Loucy (cell line): ENCODE measurements around the gene FAR1.

Experiments used
- H2AFZ ChIP-seq: fragments of 200-600 bp; sonication (generic); 2 replicates; pipeline ENCODE4 v1.6.0; 2016; ENCODE audit warnings: antibody characterized with exemption, mild to moderate bottlenecking, low read length, moderate library complexity
- H3F3A ChIP-seq: fragments of 200-600 bp; 2 replicates; pipeline ENCODE4 v1.6.0; 2016; ENCODE audit warnings: antibody characterized with exemption, low read depth, mild to moderate bottlenecking
- H3K27me3 ChIP-seq: fragments of 200-600 bp; sonication (generic); 2 replicates; pipeline ENCODE4 v1.6.1; 2014; ENCODE audit warnings: low read length, mild to moderate bottlenecking; ENCODE audit not compliant: insufficient read depth, poor library complexity, severe bottlenecking
- H3K36me3 ChIP-seq: fragments of 200-600 bp; sonication (generic); 2 replicates; pipeline ENCODE4 v1.6.1; 2016; ENCODE audit warnings: low read length; ENCODE audit not compliant: insufficient read depth
- H3K4me1 ChIP-seq: fragments of 200-600 bp; sonication (generic); 2 replicates; pipeline ENCODE4 v1.5.1; 2014; ENCODE audit warnings: low read length, mild to moderate bottlenecking; ENCODE audit not compliant: insufficient read depth, poor library complexity, severe bottlenecking
- H3K4me2 ChIP-seq: fragments of 200-600 bp; sonication (generic); 2 replicates; pipeline ENCODE4 v1.6.0; 2014; ENCODE audit warnings: antibody characterized with exemption, low read length, low read depth, mild to moderate bottlenecking; ENCODE audit not compliant: poor library complexity, severe bottlenecking
- H3K4me3 ChIP-seq: fragments of 200-600 bp; sonication (generic); 2 replicates; pipeline ENCODE4 v1.5.1; 2014; ENCODE audit warnings: low read length, mild to moderate bottlenecking, mixed read lengths; ENCODE audit not compliant: poor library complexity, severe bottlenecking
- H3K79me2 ChIP-seq: fragments of 200-600 bp; sonication (generic); 2 replicates; pipeline ENCODE4 v1.6.1; 2014; ENCODE audit warnings: low read length; ENCODE audit not compliant: insufficient read depth
- H3K9ac ChIP-seq: fragments of 200-600 bp; sonication (generic); 2 replicates; pipeline ENCODE4 v1.6.0; 2014; ENCODE audit warnings: mild to moderate bottlenecking, low read depth, low read length, moderate library complexity; ENCODE audit not compliant: poor library complexity, severe bottlenecking
- H3K9me2 ChIP-seq: fragments of 200-600 bp; sonication (generic); replicated peaks from 2 replicates; pipeline ENCODE4 v1.6.1; 2016; ENCODE audit warnings: low read depth, low read length, mixed read lengths
- H3K9me3 ChIP-seq: fragments of 200-600 bp; sonication (generic); 2 replicates; pipeline ENCODE4 v1.6.1; 2014; ENCODE audit warnings: mild to moderate bottlenecking, antibody characterized with exemption, low read length, low read depth; ENCODE audit not compliant: insufficient read depth
- H4K20me1 ChIP-seq: fragments of 200-600 bp; sonication (generic); 2 replicates; pipeline ENCODE4 v1.6.0; 2014; ENCODE audit warnings: antibody characterized with exemption, low read length, mild to moderate bottlenecking; ENCODE audit not compliant: insufficient read depth, poor library complexity, severe bottlenecking
- EZH2phosphoT487 ChIP-seq: fragments of 200-600 bp; IDR thresholded peaks from 2 replicates; pipeline ENCODE4 v1.6.1; 2018; ENCODE audit warnings: antibody characterized with exemption, mild to moderate bottlenecking, moderate library complexity, borderline replicate concordance
- TF ChIP-seq, protein P1 (sequence below): fragments of 200-600 bp; sonication (generic); conservative IDR thresholded peaks from 2 replicates; pipeline ENCODE4 v1.5.1; 2014; ENCODE audit warnings: mild to moderate bottlenecking, antibody characterized with exemption, low read length

FAR1 gene

DNA sequence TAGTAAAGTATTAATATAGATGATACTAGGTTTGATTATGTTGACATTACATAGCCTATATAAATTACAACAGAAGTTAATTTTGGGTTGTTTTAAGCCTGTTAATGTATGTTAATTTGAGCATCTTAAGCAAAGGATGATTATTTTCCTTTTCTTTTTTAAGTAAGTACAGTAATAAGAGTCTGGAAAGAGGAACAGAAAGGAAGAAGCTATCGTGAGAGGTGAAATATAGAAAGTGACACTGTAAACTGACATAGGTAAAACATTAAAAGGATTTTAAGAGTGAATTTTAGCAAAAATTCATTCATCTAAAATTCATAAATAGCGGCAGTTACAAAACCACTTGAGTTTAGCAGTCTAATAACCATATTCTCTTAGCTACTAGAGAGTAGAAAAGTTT is 45.5 kb downstream of the FAR1 start:
- Histone ChIP-seq H3K79me2 (no peaks in the 10 kb centered on the region), H2AFZ (no peak overlapping the region), H3K9me3 (no peaks in the 10 kb centered on the region), H3K4me1 (peaks cover 3% of the 10 kb centered on the region), H3F3A (no peaks in the 10 kb centered on the region), H3K4me3 (no peak overlapping the region), H4K20me1 (no peaks in the 10 kb centered on the region), H3K9ac (no peak overlapping the region), H3K4me2 (no peak overlapping the region), H3K9me2 (no peaks in the 10 kb centered on the region), H3K27me3 (no peaks in the 10 kb centered on the region), H3K36me3 (peaks cover 59% of the 10 kb centered on the region)
- no peak for TF ChIP-seq EZH2phosphoT487

DNA sequence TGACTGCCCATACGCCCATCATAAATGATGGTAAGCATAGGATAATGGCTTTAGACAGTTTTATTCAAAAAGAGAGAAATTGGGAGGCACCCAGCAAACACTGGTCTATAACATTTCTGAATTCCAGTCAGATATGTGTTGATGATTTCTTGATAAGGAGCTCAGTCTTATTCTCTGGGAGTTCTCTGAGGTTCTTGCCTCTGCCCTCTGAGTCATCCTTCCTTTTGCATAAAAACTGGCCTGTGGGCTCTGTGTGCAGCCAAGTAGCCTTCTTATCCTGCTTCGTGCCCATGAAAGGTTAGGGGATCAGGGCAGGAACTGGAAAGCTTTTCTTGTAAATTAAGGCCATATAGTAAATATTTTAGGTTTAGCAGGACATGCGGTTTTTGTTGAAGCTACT is 48.9 kb downstream of the FAR1 start:
- Histone ChIP-seq H3K4me2 (no peak overlapping the region), H3K4me3 (no peak overlapping the region), H3K36me3 (peaks cover 58% of the 10 kb centered on the region), H3F3A (no peaks in the 10 kb centered on the region), H3K9me3 (no peaks in the 10 kb centered on the region), H2AFZ (no peak overlapping the region), H3K27me3 (no peaks in the 10 kb centered on the region), H3K9me2 (no peaks in the 10 kb centered on the region), H3K79me2 (no peaks in the 10 kb centered on the region), H3K9ac (no peak overlapping the region), H4K20me1 (no peaks in the 10 kb centered on the region), H3K4me1 (peaks cover 3% of the 10 kb centered on the region)
- TF ChIP-seq, protein P1, sequence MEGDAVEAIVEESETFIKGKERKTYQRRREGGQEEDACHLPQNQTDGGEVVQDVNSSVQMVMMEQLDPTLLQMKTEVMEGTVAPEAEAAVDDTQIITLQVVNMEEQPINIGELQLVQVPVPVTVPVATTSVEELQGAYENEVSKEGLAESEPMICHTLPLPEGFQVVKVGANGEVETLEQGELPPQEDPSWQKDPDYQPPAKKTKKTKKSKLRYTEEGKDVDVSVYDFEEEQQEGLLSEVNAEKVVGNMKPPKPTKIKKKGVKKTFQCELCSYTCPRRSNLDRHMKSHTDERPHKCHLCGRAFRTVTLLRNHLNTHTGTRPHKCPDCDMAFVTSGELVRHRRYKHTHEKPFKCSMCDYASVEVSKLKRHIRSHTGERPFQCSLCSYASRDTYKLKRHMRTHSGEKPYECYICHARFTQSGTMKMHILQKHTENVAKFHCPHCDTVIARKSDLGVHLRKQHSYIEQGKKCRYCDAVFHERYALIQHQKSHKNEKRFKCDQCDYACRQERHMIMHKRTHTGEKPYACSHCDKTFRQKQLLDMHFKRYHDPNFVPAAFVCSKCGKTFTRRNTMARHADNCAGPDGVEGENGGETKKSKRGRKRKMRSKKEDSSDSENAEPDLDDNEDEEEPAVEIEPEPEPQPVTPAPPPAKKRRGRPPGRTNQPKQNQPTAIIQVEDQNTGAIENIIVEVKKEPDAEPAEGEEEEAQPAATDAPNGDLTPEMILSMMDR = no peak
- no peak for TF ChIP-seq EZH2phosphoT487

DNA sequence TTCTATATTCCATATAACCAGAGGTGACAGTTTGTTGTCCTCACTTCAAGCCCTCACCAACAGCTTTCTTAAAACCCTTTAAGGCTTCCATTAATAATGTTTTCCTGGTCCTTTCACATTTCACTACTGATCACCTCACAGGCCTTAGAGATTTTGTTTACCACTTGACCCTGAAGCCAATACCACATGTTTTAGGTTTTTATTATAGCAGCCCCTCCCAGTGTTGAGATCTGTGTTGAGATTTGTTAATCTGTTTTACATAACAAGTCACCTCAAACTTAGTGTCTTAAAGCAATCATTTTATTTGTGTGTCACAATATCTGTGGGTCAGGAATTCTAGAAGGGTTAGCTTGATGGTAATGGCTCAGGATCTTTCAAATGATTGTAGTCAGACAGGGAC is 49.9 kb downstream of the FAR1 start:
- no peaks in the 10 kb centered on the region for H3F3A ChIP-seq
- no peak overlapping the region for H3K4me3 ChIP-seq
- no peaks in the 10 kb centered on the region for H4K20me1 ChIP-seq
- H2AFZ ChIP-seq = no peak overlapping the region
- no peaks in the 10 kb centered on the region for H3K79me2 ChIP-seq
- H3K27me3 ChIP-seq = no peaks in the 10 kb centered on the region
- H3K9me3 ChIP-seq = no peaks in the 10 kb centered on the region
- H3K4me1 ChIP-seq = peaks cover 3% of the 10 kb centered on the region
- H3K36me3 ChIP-seq = peaks cover 50% of the 10 kb centered on the region
- H3K9me2 ChIP-seq = no peaks in the 10 kb centered on the region
- TF ChIP-seq, protein P1 = no peak
- no peak for TF ChIP-seq EZH2phosphoT487
- H3K9ac ChIP-seq = no peak overlapping the region
- no peak overlapping the region for H3K4me2 ChIP-seq

DNA sequence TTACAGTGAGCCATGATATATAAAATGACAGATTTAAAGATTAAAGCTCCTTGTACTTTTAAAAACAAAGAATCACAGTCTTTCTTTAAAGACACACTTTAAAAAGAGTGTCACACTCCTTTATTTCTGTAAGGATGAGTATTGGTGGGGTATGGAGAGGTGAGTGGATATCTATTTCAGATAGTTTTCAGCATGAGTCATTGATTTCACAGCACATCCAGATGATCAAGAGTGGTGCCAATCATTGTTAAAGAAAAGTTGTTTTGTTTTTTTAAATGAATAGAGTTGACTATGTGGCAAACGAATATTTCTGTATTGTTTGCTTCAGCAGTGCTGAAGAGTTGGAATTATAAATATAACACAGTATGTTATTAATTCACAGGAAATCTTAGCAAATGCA is 52.5 kb downstream of the FAR1 start:
- peaks cover 41% of the 10 kb centered on the region for H3K36me3 ChIP-seq
- H3K9me3 ChIP-seq = no peaks in the 10 kb centered on the region
- no peak for TF ChIP-seq EZH2phosphoT487
- TF ChIP-seq, protein P1 = no peak

More for the DNA sequence above, 52.5 kb downstream of the FAR1 start:
- no peaks in the 10 kb centered on the region for H4K20me1 ChIP-seq
- H3F3A ChIP-seq = no peaks in the 10 kb centered on the region
- H3K4me3 ChIP-seq = no peak overlapping the region
- H3K79me2 ChIP-seq = no peaks in the 10 kb centered on the region
- H3K27me3 ChIP-seq = no peaks in the 10 kb centered on the region
- H3K9ac ChIP-seq = no peak overlapping the region
- H3K4me2 ChIP-seq = no peak overlapping the region
- H3K9me2 ChIP-seq = no peaks in the 10 kb centered on the region
- H2AFZ ChIP-seq = no peak overlapping the region
- peaks cover 3% of the 10 kb centered on the region for H3K4me1 ChIP-seq
